ENCODE results near the gene ZMYND11. TPM values are rescaled to one million over a fixed set of nuclear protein-coding genes. Genes with fewer than 3 reads are reported as not detected.
A peak's percentile ranks its signal among the peaks of the same experiment; 100 is the strongest.

ZMYND11 gene
- total and polyA plus RNA-seq, 9 of the 15 experiments (the other 6 are each of a cell fraction or from before 2014, with no cell fraction given): 2.7 to 13.8 (median 8.8) TPM

DNA sequence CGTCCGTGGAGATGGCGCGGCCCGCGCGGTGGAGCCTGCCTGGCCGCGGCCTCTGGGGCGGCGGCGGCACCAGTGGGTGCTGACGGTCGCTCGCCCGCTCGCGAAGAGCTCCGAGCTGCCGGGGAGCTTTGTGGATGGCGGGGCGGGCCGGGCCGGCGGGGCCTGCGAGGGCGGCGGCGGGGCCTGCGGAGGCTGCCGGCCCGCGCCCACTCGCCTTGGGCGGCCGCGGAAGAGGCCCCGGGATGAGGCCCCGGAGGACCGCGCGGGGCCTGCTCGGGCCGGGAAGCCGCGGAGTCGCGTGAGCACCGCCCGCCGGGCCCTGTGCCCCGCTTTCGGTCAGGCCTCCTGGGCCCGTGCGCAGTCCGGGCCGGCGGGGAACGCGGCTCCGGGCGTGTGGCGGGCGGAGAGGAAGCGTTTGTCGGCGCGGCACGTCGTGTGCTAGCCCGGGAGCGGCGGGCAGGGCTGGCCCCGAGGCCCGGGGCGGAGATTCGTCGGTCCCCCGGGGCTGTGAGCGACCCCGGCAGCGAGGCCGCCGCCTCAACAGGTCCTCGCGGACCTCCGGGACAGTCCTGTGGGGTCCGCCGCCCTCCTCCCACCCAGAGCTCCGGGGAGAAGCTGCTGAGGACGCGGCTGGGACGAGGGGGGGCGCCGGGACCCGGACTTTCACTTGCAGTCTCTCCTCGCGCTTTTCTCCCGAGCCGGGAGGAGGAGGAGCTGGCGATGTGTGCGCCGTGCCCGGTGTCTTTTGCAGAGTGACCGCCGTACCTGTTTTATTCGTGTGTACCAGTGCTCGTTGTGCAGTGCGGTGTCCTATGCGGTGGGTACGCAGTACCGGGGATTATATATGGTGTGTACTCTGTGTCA lies 578 bp downstream of the ZMYND11 start (continued):
- TF ChIP-seq, protein P1, sequence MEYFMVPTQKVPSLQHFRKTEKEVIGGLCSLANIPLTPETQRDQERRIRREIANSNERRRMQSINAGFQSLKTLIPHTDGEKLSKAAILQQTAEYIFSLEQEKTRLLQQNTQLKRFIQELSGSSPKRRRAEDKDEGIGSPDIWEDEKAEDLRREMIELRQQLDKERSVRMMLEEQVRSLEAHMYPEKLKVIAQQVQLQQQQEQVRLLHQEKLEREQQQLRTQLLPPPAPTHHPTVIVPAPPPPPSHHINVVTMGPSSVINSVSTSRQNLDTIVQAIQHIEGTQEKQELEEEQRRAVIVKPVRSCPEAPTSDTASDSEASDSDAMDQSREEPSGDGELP (CRISPR knock-in tag; IDR thresholded peaks at IDR 0.05; ENCODE audit: borderline replicate concordance): peak; percentile 29; the same call in 1 of the 2 replicates
- TF ChIP-seq, protein P2, sequence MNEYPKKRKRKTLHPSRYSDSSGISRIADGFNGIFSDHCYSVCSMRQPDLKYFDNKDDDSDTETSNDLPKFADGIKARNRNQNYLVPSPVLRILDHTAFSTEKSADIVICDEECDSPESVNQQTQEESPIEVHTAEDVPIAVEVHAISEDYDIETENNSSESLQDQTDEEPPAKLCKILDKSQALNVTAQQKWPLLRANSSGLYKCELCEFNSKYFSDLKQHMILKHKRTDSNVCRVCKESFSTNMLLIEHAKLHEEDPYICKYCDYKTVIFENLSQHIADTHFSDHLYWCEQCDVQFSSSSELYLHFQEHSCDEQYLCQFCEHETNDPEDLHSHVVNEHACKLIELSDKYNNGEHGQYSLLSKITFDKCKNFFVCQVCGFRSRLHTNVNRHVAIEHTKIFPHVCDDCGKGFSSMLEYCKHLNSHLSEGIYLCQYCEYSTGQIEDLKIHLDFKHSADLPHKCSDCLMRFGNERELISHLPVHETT (CRISPR knock-in tag; conservative IDR thresholded peaks at IDR 0.05 in 1 of 2, IDR thresholded peaks at IDR 0.05 in 1 of 2): peak in 1 of 2 experiments; percentile 56; a peak in 1 of 4 replicates
- TF ChIP-seq SIN3A (IDR thresholded peaks at IDR 0.05; ENCODE audit: borderline replicate concordance in 2 of 2, control insufficient read depth in 1 of 2, low read depth in 2 of 2, low read length in 2 of 2): no peak
- TF ChIP-seq EWSR1 (IDR thresholded peaks at IDR 0.05; ENCODE audit: borderline replicate concordance, low read depth, partially characterized antibody): no peak
- TF ChIP-seq SMAD3 (CRISPR knock-in tag; conservative IDR thresholded peaks at IDR 0.05): no peak
- 0 out of 2 replicates have a peak, but pooled peaks have one; percentile 65 for TF ChIP-seq IRF2 (CRISPR knock-in tag; IDR thresholded peaks at IDR 0.05)
- no peak for TF ChIP-seq XRCC5 (IDR thresholded peaks at IDR 0.05; ENCODE audit: low read depth, low read length)
- TF ChIP-seq ZNF184 (CRISPR knock-in tag; IDR thresholded peaks at IDR 0.05): no peak
- TF ChIP-seq KAT8 (IDR thresholded peaks at IDR 0.05; ENCODE audit: low read depth): no peak
- TF ChIP-seq, protein P3, sequence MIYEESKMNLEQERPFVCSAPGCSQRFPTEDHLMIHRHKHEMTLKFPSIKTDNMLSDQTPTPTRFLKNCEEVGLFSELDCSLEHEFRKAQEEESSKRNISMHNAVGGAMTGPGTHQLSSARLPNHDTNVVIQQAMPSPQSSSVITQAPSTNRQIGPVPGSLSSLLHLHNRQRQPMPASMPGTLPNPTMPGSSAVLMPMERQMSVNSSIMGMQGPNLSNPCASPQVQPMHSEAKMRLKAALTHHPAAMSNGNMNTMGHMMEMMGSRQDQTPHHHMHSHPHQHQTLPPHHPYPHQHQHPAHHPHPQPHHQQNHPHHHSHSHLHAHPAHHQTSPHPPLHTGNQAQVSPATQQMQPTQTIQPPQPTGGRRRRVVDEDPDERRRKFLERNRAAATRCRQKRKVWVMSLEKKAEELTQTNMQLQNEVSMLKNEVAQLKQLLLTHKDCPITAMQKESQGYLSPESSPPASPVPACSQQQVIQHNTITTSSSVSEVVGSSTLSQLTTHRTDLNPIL (CRISPR knock-in tag; IDR thresholded peaks at IDR 0.05): no peak
- no peak for TF ChIP-seq ELF2 (CRISPR knock-in tag; IDR thresholded peaks at IDR 0.05)
- peak; percentile 76 for TF ChIP-seq RBFOX2 (IDR thresholded peaks at IDR 0.05; ENCODE audit: low read depth, low read length)
- TF ChIP-seq, protein P4, sequence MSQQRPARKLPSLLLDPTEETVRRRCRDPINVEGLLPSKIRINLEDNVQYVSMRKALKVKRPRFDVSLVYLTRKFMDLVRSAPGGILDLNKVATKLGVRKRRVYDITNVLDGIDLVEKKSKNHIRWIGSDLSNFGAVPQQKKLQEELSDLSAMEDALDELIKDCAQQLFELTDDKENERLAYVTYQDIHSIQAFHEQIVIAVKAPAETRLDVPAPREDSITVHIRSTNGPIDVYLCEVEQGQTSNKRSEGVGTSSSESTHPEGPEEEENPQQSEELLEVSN (IDR thresholded peaks at IDR 0.05; ENCODE audit: borderline replicate concordance in 1 of 2, extremely low read depth in 1 of 2, insufficient read depth in 1 of 2, insufficient read length in 1 of 2, low read depth in 1 of 2, low read length in 1 of 2, poor library complexity in 1 of 2, severe bottlenecking in 1 of 2): peak; percentile 37 to 39
- no peak for TF ChIP-seq HOXB6 (CRISPR knock-in tag; IDR thresholded peaks at IDR 0.05; ENCODE audit: borderline replicate concordance)
- no peak for TF ChIP-seq ZBTB8A (IDR thresholded peaks at IDR 0.05; ENCODE audit: partially characterized antibody)
- peak in 1 of 2 experiments; percentile 37; a peak in 1 of 4 replicates for TF ChIP-seq NONO (IDR thresholded peaks at IDR 0.05; ENCODE audit: low read depth in 2 of 2, low read length in 1 of 2)
- TF ChIP-seq RAD21 (CRISPR knock-in tag; conservative IDR thresholded peaks at IDR 0.05 in 1 of 2, IDR thresholded peaks at IDR 0.05 in 1 of 2): no peak
- TF ChIP-seq, protein P5, sequence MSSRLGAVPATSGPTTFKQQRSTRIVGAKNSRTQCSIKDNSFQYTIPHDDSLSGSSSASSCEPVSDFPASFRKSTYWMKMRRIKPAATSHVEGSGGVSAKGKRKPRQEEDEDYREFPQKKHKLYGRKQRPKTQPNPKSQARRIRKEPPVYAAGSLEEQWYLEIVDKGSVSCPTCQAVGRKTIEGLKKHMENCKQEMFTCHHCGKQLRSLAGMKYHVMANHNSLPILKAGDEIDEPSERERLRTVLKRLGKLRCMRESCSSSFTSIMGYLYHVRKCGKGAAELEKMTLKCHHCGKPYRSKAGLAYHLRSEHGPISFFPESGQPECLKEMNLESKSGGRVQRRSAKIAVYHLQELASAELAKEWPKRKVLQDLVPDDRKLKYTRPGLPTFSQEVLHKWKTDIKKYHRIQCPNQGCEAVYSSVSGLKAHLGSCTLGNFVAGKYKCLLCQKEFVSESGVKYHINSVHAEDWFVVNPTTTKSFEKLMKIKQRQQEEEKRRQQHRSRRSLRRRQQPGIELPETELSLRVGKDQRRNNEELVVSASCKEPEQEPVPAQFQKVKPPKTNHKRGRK (tag; IDR thresholded peaks at IDR 0.05): no peak

Measured in K562 (cell line).